SK-MEL-5 (cell line): ENCODE measurements around the gene NAT14. TPM values are rescaled to one million over a fixed set of nuclear protein-coding genes. Genes with fewer than 3 reads are reported as not detected.

Experiments used
- DNase-seq: peaks from one replicate; pipeline ENCODE4 v3.0.0-alpha.2; 2016; ENCODE audit warnings: low read depth, low spot score
- in situ Hi-C: cut with HindIII; loops from 2 replicates; pipeline ENCODE4 v1.10.0; 2016; ENCODE audit warnings: low sequenced_read_pairs, high pct_unique_total_duplicates, low pct_unique_long_range_greater_than_20kb
- total RNA-seq: library from RNA; depleted of rRNA; stranded (reverse); fragments of >200 nt; shearing (Covaris generic); gene quantifications from 2 replicates; pipeline ENCODE4 v1.2.3, GENCODE V29; 2014

The NAT14 gene
- total RNA-seq, 1 experiment from 2014 or later, result 11.8 TPM

- no peak for DNase-seq
- in situ Hi-C loops, result no loop called here
These were observed 3.7 kb upstream of the NAT14 start for GRCh38 chr19:55481148-55481793.

- in situ Hi-C loops, result no loop called here
These were observed 3.2 kb upstream of the NAT14 start for GRCh38 chr19:55481794-55482155.

GRCh38 chr19:55482156-55482961 is 2.6 kb upstream of the NAT14 start:
- in situ Hi-C loops, result no loop called here
- no peak for DNase-seq

More at GRCh38 chr19:55481794-55482155, 3.2 kb upstream of the NAT14 start:
- DNase-seq, result no peak

GRCh38 chr19:55482967-55483705 is 1.9 kb upstream of the NAT14 start:
- no peak for DNase-seq
- in situ Hi-C loops, result no loop called here

GRCh38 chr19:55483706-55484592 is 1.0 kb upstream of the NAT14 start:
- DNase-seq, result no peak
- in situ Hi-C loops, result no loop called here

GRCh38 chr19:55485439-55486011 is 537 bp downstream of the NAT14 start:
- in situ Hi-C loops, result no loop called here
- DNase-seq, result no peak

- DNase-seq, result no peak
- in situ Hi-C loops, result no loop called here
These were observed 1.3 kb downstream of the NAT14 start for GRCh38 chr19:55486043-55486970.

GRCh38 chr19:55486971-55487923 is 2.3 kb downstream of the NAT14 start:
- in situ Hi-C loops, result no loop called here
- DNase-seq, result no peak

- no peak for DNase-seq
- in situ Hi-C loops, result no loop called here
These were observed 3.1 kb downstream of the NAT14 start, which contains the start of gene SSC5D for GRCh38 chr19:55487924-55488687. TSS of gene SSC5D (plus strand) at chr19:55488436. CDS start at chr19:55488590, 154 bp downstream.

- DNase-seq, result no peak
- in situ Hi-C loops, result no loop called here
These were observed 4.2 kb downstream of the NAT14 start for GRCh38 chr19:55488986-55489710.

GRCh38 chr19:55489711-55490477 is 4.9 kb downstream of the NAT14 start:
- no peak for DNase-seq
- in situ Hi-C loops, result no loop called here

- in situ Hi-C loops, result no loop called here
- no peak for DNase-seq
These were observed 5.8 kb downstream of the NAT14 start for GRCh38 chr19:55490478-55491432.
